Measurements from ENCODE around the gene USP15.

DNA sequence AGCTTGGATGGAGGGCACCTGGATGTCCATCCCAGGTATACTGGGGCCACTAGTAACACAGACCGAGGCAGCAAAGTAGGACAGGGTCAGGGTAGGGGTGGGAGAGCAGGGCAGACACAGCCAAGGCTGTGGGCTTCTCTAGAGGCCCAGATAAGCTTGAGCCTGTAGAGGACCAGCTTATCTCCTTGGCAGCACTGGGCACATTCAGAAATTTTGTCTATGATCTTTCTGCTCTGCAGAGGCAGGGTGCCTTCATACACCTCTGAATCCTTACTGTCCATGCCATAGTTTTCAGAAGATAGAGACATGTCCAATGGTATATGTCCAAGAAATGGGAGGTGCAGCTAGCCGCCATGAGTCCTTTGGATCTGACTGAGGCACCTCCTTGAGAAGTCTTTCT is 26.4 kb upstream of the USP15 start:
- TF ChIP-seq EZH2 (IDR thresholded peaks at IDR 0.05; ENCODE audit: insufficient read depth, poor library complexity, severe bottlenecking) (no peak), EZH2phosphoT487 (IDR thresholded peaks at IDR 0.05; ENCODE audit: insufficient read depth, low read depth) (no peak)
